ENCODE data around the gene SCIN.
"Not testable (repeated sequence)": the region's sequence is repeated elsewhere in the genome, so short reads cannot be mapped to it uniquely, and the experiment has no call there.

Gene SCIN

GRCh38 chr7:12553416-12553815, 17.1 kb upstream of the SCIN start:
- ChIA-PET CTCF (no interaction called here), POLR2A (no interaction called here)
- no peak for DNase-seq (ENCODE audit: extremely low spot score)
- TF ChIP-seq FOXA1 (IDR thresholded peaks at IDR 0.05) (no peak), ARNT (IDR thresholded peaks at IDR 0.05) (no peak), HDGF (IDR thresholded peaks at IDR 0.05; ENCODE audit: borderline replicate concordance) (no peak), CTBP1 (IDR thresholded peaks at IDR 0.05; ENCODE audit: borderline replicate concordance) (no peak), BHLHE40 (IDR thresholded peaks at IDR 0.05; ENCODE audit: borderline replicate concordance) (no peak), SP1 (IDR thresholded peaks at IDR 0.05) (no peak), TARDBP (IDR thresholded peaks at IDR 0.05) (no peak), LEF1 (IDR thresholded peaks at IDR 0.05; ENCODE audit: borderline replicate concordance) (no peak), NFRKB (IDR thresholded peaks at IDR 0.05) (no peak), SUZ12 (IDR thresholded peaks at IDR 0.05) (no peak), FOXK2 (IDR thresholded peaks at IDR 0.05) (no peak), ZNF384 (IDR thresholded peaks at IDR 0.05) (no peak), L3MBTL2 (conservative IDR thresholded peaks at IDR 0.05) (no peak), PKNOX1 (IDR thresholded peaks at IDR 0.05) (no peak)

- TF ChIP-seq SP1 (IDR thresholded peaks at IDR 0.05) (no peak), LEF1 (IDR thresholded peaks at IDR 0.05; ENCODE audit: borderline replicate concordance) (no peak), CTBP1 (IDR thresholded peaks at IDR 0.05; ENCODE audit: borderline replicate concordance) (no peak), FOXK2 (IDR thresholded peaks at IDR 0.05) (no peak), FOXA1 (IDR thresholded peaks at IDR 0.05) (no peak), FOXM1 (IDR thresholded peaks at IDR 0.05; ENCODE audit: borderline replicate concordance) (no peak), TARDBP (IDR thresholded peaks at IDR 0.05) (no peak), HDGF (IDR thresholded peaks at IDR 0.05; ENCODE audit: borderline replicate concordance) (no peak), L3MBTL2 (conservative IDR thresholded peaks at IDR 0.05) (no peak), PKNOX1 (IDR thresholded peaks at IDR 0.05) (no peak), NFRKB (IDR thresholded peaks at IDR 0.05) (no peak), ARNT (IDR thresholded peaks at IDR 0.05) (no peak), SUZ12 (IDR thresholded peaks at IDR 0.05) (no peak), ZNF384 (IDR thresholded peaks at IDR 0.05) (no peak), ELF4 (IDR thresholded peaks at IDR 0.05) (no peak), BHLHE40 (IDR thresholded peaks at IDR 0.05; ENCODE audit: borderline replicate concordance) (no peak)
- POLR2A ChIA-PET: no interaction called here
- no peak for DNase-seq (ENCODE audit: extremely low spot score)
- CTCF ChIA-PET: no interaction called here
Observed at GRCh38 chr7:12554351-12554750, 16.2 kb upstream of the SCIN start.

GRCh38 chr7:12554872-12555271, 15.6 kb upstream of the SCIN start:
- ChIA-PET CTCF (no interaction called here), POLR2A (no interaction called here)
- no peak for TF ChIP-seq CTBP1 (IDR thresholded peaks at IDR 0.05; ENCODE audit: borderline replicate concordance)
- no peak for TF ChIP-seq L3MBTL2 (conservative IDR thresholded peaks at IDR 0.05)
- no peak for TF ChIP-seq FOXA1 (IDR thresholded peaks at IDR 0.05)
- no peak for TF ChIP-seq ELF4 (IDR thresholded peaks at IDR 0.05)
- no peak for TF ChIP-seq FOXK2 (IDR thresholded peaks at IDR 0.05)
- no peak for TF ChIP-seq ZNF384 (IDR thresholded peaks at IDR 0.05)
- no peak for TF ChIP-seq ARNT (IDR thresholded peaks at IDR 0.05)
- no peak for TF ChIP-seq TARDBP (IDR thresholded peaks at IDR 0.05)
- TF ChIP-seq BHLHE40 (IDR thresholded peaks at IDR 0.05; ENCODE audit: borderline replicate concordance): no peak
- TF ChIP-seq LEF1 (IDR thresholded peaks at IDR 0.05; ENCODE audit: borderline replicate concordance): no peak
- no peak for TF ChIP-seq HDGF (IDR thresholded peaks at IDR 0.05; ENCODE audit: borderline replicate concordance)
- TF ChIP-seq NFRKB (IDR thresholded peaks at IDR 0.05): no peak
- no peak for TF ChIP-seq SP1 (IDR thresholded peaks at IDR 0.05)
- no peak for TF ChIP-seq SUZ12 (IDR thresholded peaks at IDR 0.05)
- no peak for TF ChIP-seq PKNOX1 (IDR thresholded peaks at IDR 0.05)
- TF ChIP-seq FOXM1 (IDR thresholded peaks at IDR 0.05; ENCODE audit: borderline replicate concordance): no peak
- DNase-seq (ENCODE audit: extremely low spot score): no peak

- DNase-seq (ENCODE audit: extremely low spot score); POLR2A ChIA-PET; CTCF ChIA-PET: not testable (repeated sequence)
Observed at GRCh38 chr7:12555695-12556094, 14.8 kb upstream of the SCIN start.

- POLR2A ChIA-PET; CTCF ChIA-PET; DNase-seq (ENCODE audit: extremely low spot score): not testable (repeated sequence)
Observed at GRCh38 chr7:12556139-12556792, 14.3 kb upstream of the SCIN start.

GRCh38 chr7:12557282-12557681, 13.2 kb upstream of the SCIN start:
- TF ChIP-seq FOXA1 (IDR thresholded peaks at IDR 0.05) (no peak), ARNT (IDR thresholded peaks at IDR 0.05) (no peak), SP1 (IDR thresholded peaks at IDR 0.05) (no peak), HDGF (IDR thresholded peaks at IDR 0.05; ENCODE audit: borderline replicate concordance) (no peak), PKNOX1 (IDR thresholded peaks at IDR 0.05) (no peak), TARDBP (IDR thresholded peaks at IDR 0.05) (no peak), FOXM1 (IDR thresholded peaks at IDR 0.05; ENCODE audit: borderline replicate concordance) (no peak), NFRKB (IDR thresholded peaks at IDR 0.05) (no peak), SUZ12 (IDR thresholded peaks at IDR 0.05) (no peak), ELF4 (IDR thresholded peaks at IDR 0.05) (no peak), BHLHE40 (IDR thresholded peaks at IDR 0.05; ENCODE audit: borderline replicate concordance) (no peak), FOXK2 (IDR thresholded peaks at IDR 0.05) (no peak), ZNF384 (IDR thresholded peaks at IDR 0.05) (no peak), LEF1 (IDR thresholded peaks at IDR 0.05; ENCODE audit: borderline replicate concordance) (no peak), L3MBTL2 (conservative IDR thresholded peaks at IDR 0.05) (no peak), CTBP1 (IDR thresholded peaks at IDR 0.05; ENCODE audit: borderline replicate concordance) (no peak)
- POLR2A ChIA-PET: no interaction called here
- CTCF ChIA-PET: no interaction called here

More at GRCh38 chr7:12557282-12557681, 13.2 kb upstream of the SCIN start:
- DNase-seq (ENCODE audit: extremely low spot score): no peak

Data from HEK293T (cell line).